HG03280 (cell line): ENCODE data around the gene SEC22B.
"Not testable (repeated sequence)": the region's sequence is repeated elsewhere in the genome, so short reads cannot be mapped to it uniquely, and the experiment has no call there.

Experiments
- ATAC-seq: cut with Tn5 transposase; IDR thresholded peaks from one replicate; pipeline ENCODE4 v1.9.1; 2021; ENCODE audit warnings: mild to moderate bottlenecking, moderate library complexity; ENCODE audit not compliant: unreplicated experiment

SEC22B gene

GRCh38 chr1:120145806-120146205 lies 30.5 kb downstream of the SEC22B start:
- ATAC-seq = not testable (repeated sequence)

- ATAC-seq = not testable (repeated sequence)
Measured at GRCh38 chr1:120144626-120145025, 31.7 kb downstream of the SEC22B start.

- not testable (repeated sequence) for ATAC-seq
Measured at GRCh38 chr1:120144169-120144568, 32.2 kb downstream of the SEC22B start.

- not testable (repeated sequence) for ATAC-seq
Measured at GRCh38 chr1:120143334-120143733, 33.0 kb downstream of the SEC22B start.

GRCh38 chr1:120142512-120143263 lies 33.6 kb downstream of the SEC22B start:
- ATAC-seq = peak; percentile 98

GRCh38 chr1:120141865-120142264 lies 34.5 kb downstream of the SEC22B start:
- ATAC-seq = not testable (repeated sequence)

- ATAC-seq = not testable (repeated sequence)
Measured at GRCh38 chr1:120140656-120141265, 35.6 kb downstream of the SEC22B start.

- not testable (repeated sequence) for ATAC-seq
Measured at GRCh38 chr1:120136086-120136485, 40.2 kb downstream of the SEC22B start.

- ATAC-seq = not testable (repeated sequence)
Measured at GRCh38 chr1:120133928-120134325, 42.4 kb downstream of the SEC22B start.

- no peak for ATAC-seq
Measured at GRCh38 chr1:120133228-120133927, 42.9 kb downstream of the SEC22B start.

- ATAC-seq = not testable (repeated sequence)
Measured at GRCh38 chr1:120132406-120132763, 43.9 kb downstream of the SEC22B start.

- not testable (repeated sequence) for ATAC-seq
Measured at GRCh38 chr1:120131611-120132405, 44.5 kb downstream of the SEC22B start.

GRCh38 chr1:120127921-120128320 lies 48.4 kb downstream of the SEC22B start:
- not testable (repeated sequence) for ATAC-seq

GRCh38 chr1:120126216-120126615 lies 50.1 kb downstream of the SEC22B start:
- ATAC-seq = not testable (repeated sequence)

- not testable (repeated sequence) for ATAC-seq
Measured at GRCh38 chr1:120124628-120125027, 51.7 kb downstream of the SEC22B start.

- not testable (repeated sequence) for ATAC-seq
Measured at GRCh38 chr1:120123813-120124510, 52.4 kb downstream of the SEC22B start.

- ATAC-seq = peak; percentile 77
Measured at GRCh38 chr1:120122262-120122893, 53.9 kb downstream of the SEC22B start.

GRCh38 chr1:120121830-120122229 lies 54.5 kb downstream of the SEC22B start:
- ATAC-seq = not testable (repeated sequence)

- ATAC-seq = not testable (repeated sequence)
Measured at GRCh38 chr1:120120525-120120924, 55.8 kb downstream of the SEC22B start.
